HCEC 1CT (cell line): ENCODE data around the gene PUS3.
"Not testable (repeated sequence)": the region's sequence is repeated elsewhere in the genome, so short reads cannot be mapped to it uniquely, and the experiment has no call there.

Source experiments
- DNase-seq: peaks from one replicate; pipeline ENCODE4 v3.0.0-alpha.2; 2017

The PUS3 gene

GRCh38 chr11:125857670-125858069, 45.3 kb downstream of the PUS3 start:
- DNase-seq: not testable (repeated sequence)

GRCh38 chr11:125846188-125846587, 56.8 kb downstream of the PUS3 start:
- DNase-seq: no peak
